HL-60 (cell line): Measurements from ENCODE around the gene LY6G5C.

Experiments used
- CTCF ChIP-seq: IDR thresholded peaks from one replicate; pipeline ENCODE4 v1.5.1; 2011; ENCODE audit warnings: low read length, control low read depth, inconsistent platforms; ENCODE audit not compliant: insufficient read depth
- SPI1 ChIP-seq: IDR thresholded peaks from 2 replicates; pipeline ENCODE4 v1.6.1; 2012; ENCODE audit warnings: low read depth, mild to moderate bottlenecking, borderline replicate concordance

- TF ChIP-seq CTCF (no peak), SPI1 (peak; percentile 60)
Measured at GRCh38 chr6:31659649-31660380, 21.1 kb downstream of the LY6G5C start.
